ENCODE results near the gene TXNDC2. TPM values are rescaled to one million over a fixed set of nuclear protein-coding genes. Genes with fewer than 3 reads are reported as not detected.

TXNDC2 gene
- total RNA-seq, 1 experiment from 2014 or later, result 0.29 TPM

DNA sequence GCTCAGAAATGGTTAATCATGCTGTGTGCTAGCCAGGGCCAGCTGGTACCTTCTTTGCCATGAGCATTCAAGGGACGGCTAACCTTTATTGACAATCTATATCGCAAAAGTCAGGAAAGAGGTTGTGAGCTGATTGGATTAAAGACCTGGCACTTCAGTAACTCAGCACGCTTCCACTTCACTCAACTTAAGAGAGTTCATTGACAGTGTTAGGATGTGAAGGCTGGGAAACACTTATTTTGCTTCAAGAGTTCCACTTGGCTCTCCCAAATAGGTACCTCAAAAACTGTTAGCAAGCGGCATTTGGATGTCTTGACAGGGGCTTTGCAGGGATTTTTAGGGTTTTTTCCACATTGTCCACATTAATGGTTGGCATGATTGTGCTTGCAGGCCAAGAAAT, 25.1 kb upstream of the TXNDC2 start:
- no peak for DNase-seq (ENCODE audit: low spot score)

DNA sequence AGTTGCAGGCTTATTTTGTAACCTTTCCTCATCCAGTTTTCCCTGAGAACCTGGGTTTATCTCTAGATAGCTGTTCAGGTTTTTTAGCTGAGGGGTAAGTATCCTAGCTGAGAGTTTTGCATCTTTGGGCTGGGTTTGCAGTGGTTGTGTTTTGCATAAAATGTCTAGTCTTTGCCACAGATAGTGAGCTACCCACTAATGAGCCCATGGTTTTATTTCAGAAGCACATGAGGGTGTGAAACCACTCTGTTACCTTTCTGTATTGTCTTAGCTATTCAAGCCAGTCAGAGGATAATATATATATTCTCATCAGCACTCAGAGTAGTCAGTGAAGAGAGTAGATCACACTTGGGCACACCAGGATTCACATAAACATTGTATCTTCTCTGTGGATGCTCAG, 24.6 kb upstream of the TXNDC2 start:
- DNase-seq (ENCODE audit: low spot score), result no peak

DNA sequence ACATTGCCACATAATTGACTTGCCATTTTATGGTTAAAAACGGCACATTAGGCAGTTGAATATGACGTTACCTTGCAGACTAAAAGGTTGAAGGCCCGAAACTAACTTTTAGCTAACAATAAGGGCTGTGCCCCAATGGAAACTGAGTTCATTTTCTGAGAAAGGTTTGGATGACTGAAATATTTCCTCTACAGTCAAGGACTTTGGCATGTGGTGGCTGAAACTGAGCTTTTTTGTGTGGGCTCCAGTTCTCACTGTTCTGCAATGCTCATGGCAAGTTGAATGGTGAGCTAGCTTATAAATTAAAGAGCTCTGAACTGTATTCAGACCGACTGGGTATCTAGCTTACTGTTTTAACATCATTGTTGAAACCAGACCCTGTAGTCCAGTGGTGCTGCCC, 23.8 kb upstream of the TXNDC2 start:
- no peak for DNase-seq (ENCODE audit: low spot score)

DNA sequence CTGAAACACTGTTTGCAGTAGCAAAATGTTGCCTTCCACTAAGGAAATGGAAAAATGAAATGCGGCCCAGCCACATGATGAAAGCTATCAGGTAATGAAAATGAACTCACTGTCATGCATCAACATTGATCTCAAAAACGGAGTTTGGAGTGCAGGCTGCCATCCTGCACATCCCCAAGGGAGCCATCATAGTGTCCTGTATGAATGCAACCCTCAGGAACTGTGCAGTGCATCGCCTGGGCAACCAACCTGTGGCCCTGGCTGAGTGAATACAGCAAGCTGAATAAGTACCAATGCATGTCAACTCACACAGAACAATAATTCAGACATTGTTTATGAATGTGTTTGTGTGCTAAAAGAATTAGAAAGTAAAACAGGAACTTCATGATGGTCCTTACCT, 23.1 kb upstream of the TXNDC2 start:
- no peak for DNase-seq (ENCODE audit: low spot score)

DNA sequence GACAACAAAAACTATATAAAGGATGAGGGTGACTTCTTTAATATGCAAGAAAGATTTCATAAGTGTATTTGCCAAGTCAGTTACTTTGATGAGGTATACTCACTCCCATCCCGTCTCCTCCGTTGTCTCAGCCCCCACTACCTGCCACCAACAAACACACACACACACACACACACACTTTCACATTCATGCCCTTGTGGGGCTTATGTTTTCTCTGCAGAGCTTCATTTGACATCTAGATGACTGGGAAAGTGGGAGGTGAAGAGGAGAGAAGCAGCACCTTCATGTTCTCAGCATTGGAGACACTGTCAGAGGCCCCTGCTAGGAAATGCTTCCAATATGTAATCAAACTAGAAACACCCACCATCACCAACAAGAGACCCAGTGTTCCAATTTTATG, 22.5 kb upstream of the TXNDC2 start:
- DNase-seq (ENCODE audit: low spot score), result no peak

DNA sequence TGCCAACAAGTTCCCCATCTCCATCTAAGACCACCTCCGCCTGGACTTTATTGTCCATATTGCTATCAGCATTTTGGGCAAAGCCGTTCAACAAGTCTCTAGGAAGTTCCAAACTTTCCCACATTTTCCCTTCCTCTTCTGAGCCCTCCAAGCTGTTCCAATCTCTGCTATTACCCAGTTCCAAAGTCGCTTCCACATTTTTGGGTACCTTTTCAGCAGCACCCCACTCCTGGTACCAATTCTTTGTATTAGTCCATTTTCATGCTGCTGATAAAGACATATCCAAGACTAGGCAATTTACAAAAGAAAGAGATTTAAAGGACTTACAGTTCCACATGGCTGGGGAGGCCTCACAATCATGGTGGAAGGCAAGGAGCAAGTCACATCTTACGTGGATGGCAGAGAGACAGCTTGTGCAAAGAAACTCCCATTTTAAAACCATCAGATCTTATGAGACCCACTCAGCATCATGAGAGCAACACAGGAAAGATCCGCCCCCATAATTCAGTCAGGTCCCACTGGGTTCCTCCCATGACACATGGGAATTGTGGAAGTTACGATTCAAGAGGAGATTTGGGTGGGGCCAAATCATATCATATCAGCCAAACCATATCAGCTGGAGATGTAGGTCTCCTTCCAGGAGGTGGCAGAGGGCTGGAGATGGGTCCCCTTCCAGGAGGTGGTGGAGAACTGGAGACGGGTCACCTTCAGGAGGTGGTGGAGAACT, 19.8 kb upstream of the TXNDC2 start:
- no peak for DNase-seq (ENCODE audit: low spot score)

DNA sequence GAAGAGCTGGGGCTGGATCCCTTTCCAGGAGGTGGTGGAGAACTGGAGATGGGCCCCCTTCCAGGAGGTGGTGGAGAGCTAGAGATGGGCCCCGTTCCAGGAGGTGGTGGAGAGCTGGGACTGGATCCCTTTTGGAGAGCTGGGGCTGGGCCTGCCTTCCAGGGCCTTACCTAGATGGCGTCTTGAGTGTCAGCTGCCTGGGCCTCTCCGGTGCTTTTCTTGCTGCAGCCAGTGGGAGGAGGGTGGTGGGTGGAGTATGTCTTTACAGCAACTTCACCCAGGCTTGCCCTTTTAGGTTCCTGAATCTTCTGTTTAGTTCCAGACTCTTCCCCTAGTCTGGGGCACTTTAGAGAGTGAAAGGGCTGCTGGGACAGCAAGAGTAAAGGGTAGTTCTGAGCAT, 19.1 kb upstream of the TXNDC2 start:
- no peak for DNase-seq (ENCODE audit: low spot score)

DNA sequence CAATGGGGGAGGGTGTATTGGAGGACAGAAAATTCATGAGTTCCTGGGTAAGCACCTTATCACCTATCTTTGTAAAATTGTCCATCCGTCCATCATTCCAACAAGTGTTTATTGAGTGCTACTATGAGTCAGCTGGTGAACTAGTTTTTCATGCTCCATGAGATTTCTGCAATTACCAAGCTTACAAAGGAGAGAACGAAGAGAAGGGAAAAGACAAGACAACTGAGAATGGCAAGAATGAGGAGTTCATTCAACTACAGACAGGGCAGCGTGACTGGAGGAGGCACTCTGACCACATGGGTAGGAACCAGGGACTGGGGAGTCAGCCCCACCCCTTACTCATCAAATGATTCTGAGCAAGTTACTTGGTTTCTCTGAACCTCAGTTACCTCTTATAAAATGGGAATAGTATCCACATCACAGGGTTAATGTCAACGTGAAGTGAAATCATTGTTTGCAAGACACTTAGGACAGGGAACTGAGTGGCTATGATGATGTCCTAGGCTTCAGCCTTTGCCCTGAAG, 18.6 kb upstream of the TXNDC2 start:
- no peak for DNase-seq (ENCODE audit: low spot score)

DNA sequence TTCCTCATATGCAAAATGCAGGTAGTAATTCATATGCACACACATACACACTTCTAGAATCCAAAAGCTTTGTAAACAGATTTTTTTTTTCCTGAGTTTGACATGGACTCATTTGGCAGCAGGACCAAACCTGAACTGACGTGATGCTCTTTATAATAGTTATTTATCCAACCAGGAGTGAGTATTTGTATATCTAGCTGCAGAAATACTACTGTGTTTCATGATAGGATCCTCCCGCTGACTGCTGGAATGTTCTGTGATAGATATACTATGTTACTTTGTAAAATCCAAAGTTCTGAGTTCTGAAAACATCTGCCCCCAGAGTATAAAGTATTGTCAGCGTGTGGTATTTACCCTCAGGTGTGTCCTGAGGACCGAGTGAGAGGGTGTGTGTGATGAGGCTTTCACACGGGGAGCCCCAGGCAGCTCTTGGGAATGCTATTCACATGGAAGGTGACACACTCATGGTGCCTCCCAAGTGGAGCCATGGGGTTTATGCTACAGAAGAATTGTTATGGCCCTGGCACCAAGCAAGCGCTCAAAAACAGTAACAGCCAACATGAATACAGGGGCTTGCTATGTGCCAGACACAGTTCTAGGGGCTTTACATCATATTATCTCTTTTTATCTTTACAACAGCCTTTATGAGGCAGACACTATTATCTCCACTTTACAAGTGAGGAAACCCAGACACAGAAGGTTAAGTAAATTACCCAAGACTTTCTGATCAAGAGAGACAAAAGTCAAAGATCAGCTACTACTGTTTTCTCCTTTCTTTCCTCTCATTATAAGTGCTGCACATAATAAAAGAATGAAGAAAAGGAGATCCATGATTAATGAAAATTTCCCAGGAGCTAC, 16.7 kb upstream of the TXNDC2 start:
- peak; percentile 21 for DNase-seq (ENCODE audit: low spot score)

DNA sequence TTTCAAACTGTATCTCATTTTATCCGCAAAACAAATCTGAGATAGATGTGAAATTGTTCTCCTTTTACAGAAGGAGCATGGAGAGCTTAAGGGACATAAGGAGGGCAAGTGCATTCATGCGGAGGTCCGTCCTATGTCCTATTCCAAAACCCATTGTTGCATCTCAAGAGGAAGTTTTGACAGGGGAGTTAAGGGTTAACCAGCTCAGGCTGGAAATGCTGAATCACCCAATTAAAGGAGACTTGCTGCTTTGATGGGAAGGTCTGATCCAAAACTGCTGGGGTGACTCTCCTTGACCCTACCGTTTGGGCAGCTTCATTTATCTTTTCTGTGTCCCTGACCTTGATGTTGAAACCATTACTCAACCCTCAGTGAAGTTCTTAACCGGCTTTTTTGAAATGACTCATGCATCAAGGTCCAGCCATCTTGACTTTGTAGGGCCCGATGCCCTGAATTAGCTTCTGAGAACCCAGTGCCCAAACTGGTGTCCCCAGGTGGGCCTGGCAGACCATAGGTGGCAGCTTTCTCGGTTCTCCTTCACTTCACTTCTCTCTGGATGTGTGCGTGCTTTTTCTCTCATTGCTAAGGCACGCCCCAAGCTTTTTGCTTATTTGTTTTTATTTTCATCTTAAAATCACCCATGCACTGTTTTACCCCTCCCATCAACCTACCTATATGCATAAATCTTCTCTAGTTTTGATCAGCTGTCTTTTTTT, 15.9 kb upstream of the TXNDC2 start:
- peak; percentile 85 for DNase-seq (ENCODE audit: low spot score)

DNA sequence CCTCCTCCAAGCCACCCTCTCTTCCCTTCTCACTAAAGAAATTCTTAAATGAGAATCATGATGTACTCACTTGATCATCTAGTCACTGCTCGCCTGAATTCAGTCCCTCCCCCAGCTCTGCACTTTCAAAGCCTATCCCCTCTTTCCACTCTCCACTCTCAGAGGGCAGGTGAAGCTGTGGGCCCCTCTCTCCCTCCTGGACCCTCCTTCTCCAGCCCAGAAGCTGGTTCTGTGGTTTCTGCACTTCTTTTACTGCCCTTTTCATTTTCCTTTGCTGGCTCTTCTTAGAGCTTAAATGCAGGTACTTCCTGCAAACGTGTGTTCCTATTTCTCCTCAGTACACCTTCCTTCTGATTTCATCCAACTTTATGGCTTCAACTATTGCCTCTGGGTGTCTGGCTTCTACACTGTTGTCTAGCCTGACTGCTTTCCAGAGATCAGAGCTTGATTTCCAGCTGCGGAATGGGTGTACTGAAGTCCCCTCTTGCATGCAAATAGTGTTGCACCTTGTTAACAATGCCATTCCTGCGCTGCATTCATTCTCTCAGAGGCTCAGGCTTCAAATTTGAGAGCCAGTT, 15.3 kb upstream of the TXNDC2 start:
- DNase-seq (ENCODE audit: low spot score), result no peak

DNA sequence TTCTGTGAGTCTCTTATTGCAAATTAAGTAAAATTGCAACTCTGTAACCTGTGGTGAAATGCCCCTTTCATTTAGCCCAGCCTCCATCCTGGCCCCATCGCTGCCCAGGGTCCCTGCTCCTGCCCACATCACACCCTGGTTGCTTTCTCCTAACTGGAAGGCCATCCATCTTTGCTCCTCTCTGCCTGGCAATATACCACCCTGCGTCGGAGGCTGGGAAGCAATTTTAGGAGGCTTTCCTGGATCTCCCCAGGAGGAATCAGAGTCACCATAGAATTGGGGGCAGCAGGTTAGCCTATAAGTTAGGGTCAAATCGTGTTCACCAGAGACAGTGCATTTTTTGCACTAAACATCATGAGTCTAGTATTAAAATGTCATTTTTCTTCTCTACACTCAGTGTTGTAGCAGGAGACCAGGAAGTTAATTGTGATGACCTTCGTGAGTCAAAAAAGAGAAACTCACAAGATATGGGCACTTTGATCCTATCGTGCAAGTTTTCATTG, 14.5 kb upstream of the TXNDC2 start:
- no peak for DNase-seq (ENCODE audit: low spot score)

DNA sequence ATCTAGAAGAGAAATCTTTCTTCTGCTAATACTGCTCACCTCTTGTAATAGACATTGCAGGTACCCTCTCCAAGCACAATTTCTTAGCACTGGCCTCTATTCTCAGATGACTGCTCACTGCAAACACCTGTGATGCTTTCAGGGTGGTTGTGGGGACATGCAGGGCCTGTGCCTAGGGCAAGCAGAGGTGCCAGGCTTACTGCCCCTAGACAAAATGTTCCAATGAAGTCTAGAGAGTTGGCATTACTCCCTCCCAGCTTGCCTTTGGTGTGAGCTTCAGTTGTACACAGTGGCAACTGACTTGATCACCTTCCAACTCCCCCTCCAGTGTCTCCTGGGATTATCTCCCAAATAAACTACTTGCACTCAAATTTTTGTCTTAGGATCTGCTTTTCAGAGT, 12.9 kb upstream of the TXNDC2 start:
- no peak for DNase-seq (ENCODE audit: low spot score)

DNA sequence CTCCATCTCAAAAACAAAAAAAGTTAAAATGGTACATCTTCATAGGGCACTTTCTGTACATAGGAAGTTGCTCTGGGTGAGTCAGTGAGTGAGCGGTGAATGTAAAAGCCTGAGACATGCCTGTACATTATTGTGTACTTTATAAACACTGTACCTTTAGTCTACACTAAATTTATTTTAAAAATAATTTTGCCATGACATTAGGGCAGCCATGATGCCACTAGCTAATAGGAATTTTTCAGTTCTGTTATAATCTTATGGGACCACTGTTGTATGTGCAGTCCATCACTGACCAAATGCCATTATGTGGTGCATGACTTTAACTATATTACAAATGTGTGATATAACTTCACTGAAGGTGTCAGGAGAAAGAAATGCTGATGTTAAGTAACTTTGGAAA, 11.0 kb upstream of the TXNDC2 start:
- no peak for DNase-seq (ENCODE audit: low spot score)

DNA sequence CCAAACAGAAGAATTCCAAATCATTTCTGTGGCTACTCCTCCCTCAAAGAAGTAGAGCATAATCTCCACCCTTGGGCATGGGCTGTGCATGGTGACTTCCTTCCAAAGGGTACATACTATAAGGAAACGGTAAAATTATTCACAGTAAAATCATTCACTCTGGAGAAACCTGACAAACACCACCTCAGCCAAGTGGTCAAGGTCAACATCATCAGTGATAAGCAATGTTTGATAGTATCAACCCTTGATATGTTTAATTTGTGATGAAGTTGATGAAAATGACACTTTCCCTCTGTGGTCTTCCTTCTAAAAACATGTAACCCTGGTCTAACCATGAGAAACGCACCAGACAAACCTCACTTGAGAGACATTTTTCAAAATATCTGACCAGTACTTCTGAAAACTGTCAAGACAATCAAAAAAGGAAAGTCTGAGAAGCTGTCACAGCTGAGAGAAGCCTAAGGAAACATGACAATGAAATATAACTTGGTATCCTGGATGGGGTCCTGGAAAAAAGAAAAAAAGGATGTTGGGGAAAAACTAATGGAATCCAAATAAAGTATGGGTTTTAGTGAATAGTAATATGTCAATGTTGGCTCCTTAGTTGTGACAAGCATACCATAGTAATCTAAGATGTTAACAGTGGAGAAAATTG, 9.4 kb upstream of the TXNDC2 start:
- no peak for DNase-seq (ENCODE audit: low spot score)

DNA sequence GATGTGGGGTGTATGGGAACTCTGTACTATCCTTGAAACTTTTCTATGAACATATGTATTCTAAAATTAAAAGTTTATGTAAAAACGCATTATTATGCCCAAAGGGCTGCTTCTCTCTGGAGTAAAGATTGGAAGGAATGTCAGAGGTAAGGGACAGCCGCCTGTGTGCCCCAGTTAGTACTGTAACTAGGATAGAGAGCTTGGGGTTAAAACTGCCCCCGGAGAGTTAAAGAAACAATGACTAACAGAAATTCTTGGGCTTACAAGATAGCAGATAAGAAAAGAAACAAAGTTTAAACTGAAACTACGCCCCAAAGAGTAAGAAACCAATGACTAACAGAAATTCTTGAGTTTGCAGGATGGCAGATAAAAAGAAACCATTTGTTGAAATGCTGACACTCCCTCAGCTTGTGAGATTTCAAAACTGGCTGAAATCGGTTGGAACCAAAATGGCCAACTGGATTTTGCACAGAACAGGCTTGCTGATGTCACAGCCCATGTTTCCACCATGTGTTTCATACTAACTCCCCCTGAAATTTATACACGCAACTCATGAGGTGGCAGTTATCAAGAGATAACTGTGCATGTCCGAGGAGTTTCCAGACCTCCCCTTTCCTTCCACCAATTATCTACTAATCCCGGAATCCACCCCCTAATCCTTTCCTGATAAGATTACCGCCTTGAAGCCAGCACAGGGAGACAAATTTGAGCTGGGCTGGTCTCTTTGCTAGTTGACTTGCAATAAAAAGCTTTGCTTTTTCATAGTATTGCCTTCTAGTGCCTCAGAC, 8.7 kb upstream of the TXNDC2 start:
- DNase-seq (ENCODE audit: low spot score), result peak; percentile 87

DNA sequence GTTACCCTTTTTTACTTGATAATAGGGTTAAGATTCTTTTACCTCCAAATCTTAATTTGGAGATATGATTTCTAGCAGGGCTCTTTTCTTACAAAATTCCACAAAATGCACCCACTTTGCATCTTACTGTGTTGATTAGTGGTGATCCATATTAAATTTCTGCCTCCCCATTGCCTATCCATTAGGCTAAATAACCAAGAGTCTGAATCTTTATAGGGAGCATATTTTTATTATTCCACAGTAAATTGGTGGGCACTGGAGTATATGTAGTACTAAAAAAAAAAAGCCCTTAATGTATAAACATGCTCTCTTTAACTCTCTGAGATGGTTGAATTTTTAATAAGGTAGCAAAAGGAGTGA, 8.1 kb upstream of the TXNDC2 start:
- no peak for DNase-seq (ENCODE audit: low spot score)

DNA sequence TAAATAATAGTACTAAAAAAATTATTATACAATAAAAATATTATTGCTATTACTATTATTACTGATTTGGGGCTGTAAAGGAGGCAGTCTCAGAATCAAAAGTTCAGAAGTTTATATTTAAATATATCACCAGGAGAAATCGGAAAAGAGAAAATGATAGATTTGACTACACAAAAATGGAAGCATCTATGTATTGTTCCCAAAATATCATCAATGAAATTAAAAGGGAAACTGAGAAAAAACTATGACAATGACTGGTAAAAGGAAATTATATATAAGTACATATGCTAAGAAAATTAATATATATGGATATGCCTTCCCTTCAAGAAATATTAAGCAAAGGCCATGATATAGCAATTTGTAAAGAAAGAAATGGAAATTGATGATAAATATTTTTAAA, 7.7 kb upstream of the TXNDC2 start:
- no peak for DNase-seq (ENCODE audit: low spot score)

DNA sequence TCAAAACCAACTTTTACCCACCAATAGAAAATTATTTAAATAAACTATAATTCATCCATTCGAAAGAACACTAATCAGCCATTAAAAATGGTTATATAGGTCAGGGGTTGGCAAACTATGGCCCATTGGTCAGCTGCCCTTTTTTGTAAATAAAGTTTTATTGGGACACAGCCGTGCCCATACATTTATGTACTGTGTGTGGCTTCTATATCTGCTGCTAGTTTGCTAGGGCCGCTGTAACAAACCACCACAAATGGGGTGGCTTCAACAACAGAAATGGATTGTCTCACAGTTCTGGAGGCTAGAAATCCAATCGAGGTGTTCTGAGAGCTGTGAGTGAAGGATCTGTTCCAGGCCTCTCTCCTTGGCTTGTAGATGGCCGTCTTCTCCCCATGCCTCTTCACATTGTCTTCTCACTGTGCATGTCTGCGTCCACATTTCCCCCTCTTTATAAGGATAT, 7.0 kb upstream of the TXNDC2 start:
- no peak for DNase-seq (ENCODE audit: low spot score)

DNA sequence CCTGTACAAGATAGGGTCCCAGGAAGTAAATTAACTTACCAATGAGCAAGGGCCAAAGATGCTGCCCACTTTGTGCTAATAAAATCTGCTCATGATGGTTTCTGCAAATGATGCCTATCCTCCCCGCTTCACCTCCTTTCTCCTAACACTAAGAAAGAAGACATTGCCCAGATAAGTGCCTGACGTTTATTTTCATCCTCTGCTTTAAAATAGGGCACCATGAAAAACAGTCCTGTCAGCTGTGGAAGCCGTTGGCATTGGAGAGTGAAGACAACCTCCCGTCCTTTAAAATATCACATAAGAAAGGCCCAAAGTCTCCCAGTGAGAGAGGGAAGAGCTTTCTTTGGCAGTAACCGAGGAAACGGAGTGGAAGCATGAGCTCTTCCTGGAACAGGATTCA, 1.7 kb upstream of the TXNDC2 start:
- no peak for DNase-seq (ENCODE audit: low spot score)

All from H4 (cell line).